Measurements from ENCODE around the gene SSMEM1. TPM values are rescaled to one million over a fixed set of nuclear protein-coding genes. Genes with fewer than 3 reads are reported as not detected.

Gene SSMEM1, protein sequence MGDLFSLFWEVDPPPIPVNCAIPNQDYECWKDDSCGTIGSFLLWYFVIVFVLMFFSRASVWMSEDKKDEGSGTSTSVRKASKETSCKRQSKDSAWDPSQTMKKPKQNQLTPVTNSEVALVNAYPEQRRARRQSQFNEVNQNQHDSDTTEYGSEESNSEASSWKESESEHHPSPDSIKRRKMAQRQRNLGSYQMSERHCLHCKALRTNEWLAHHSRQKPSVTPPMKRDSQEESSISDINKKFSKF
- not detected for total RNA-seq
- 0.02 TPM for polyA plus RNA-seq
- long read RNA-seq, donor 1: 0 reads
- long read RNA-seq, donor 2: 0 reads
- long read RNA-seq, donor 3: 0 reads
- long read RNA-seq, donor 4: 0 reads
- long read RNA-seq, donor 5: 0 reads
- long read RNA-seq, donor 6: 0 reads
- long read RNA-seq, donor 7: 0 reads
- long read RNA-seq, donor 8: 0 reads
- long read RNA-seq, donor 9: 0 reads
- long read RNA-seq, donor 10: 0 reads

DNA sequence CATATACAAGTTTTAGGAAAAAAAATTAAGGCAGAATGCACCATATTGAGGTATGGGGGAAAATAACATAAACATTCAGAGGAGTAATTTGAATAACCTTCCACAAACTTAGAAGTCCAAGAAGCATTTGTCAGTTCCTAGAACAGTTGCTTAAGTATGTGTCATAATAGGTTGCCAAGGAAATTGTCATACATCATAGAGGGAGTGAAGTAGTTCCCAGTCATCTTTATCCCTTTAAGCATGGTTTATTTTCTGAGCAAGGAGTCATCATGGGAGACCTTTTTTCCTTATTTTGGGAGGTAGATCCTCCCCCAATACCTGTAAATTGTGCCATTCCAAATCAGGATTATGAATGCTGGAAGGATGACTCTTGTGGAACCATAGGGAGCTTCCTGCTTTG, at the start of gene SSMEM1:
Gene SSMEM1 (plus strand): TSS at position 219 of the 400 bp plus-strand sequence. CDS start 51 bp downstream, at position 270.
- Histone ChIP-seq H3K27ac (ENCODE audit: low read depth in 1 of 2, low read length in 1 of 2) (no peak within 1 kb of the TSS), H3K9me3 (ENCODE audit: control insufficient read depth in 2 of 2, insufficient read depth in 1 of 2, low read length in 1 of 2) (peaks cover 0 to 1% of the 10 kb centered on the region in 2 donors), H3K36me3 (ENCODE audit: control insufficient read depth in 2 of 2, insufficient read depth in 2 of 2, low read length in 1 of 2) (peaks cover 0 to 7% of the 10 kb centered on the region in 2 donors), H3K4me3 (ENCODE audit: low read length in 2 of 2) (no peak within 1 kb of the TSS), H3K27me3 (ENCODE audit: control insufficient read depth in 2 of 2, insufficient read depth in 1 of 2, low read length in 1 of 2) (no peaks in the 10 kb centered on the region), H3K4me1 (ENCODE audit: control insufficient read depth in 2 of 2, insufficient read depth in 2 of 2, low read length in 2 of 2) (peaks cover 5 to 8% of the 10 kb centered on the region in 2 donors)
- no peak for DNase-seq (ENCODE audit: low read depth in 6 of 9, low spot score in 9 of 9)

DNA sequence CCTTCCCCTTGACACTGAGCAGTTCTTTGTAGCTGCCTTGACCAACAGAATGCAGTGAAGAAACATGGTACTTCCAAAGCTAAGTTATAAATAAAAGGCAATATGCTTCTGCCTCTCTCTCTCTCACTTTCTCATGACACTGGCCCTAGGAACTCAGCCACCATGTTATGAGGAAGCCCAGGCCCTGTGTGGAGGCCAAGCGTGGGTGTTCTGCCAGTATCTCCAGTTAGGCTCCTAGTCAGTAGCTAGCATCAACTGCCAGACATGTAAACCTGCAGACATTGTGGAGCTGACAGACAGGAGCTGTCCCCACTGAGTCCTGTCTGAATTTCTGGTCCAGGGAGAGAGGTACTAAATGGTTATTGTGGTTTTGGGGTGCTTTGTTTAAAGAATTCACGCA, 47.6 kb upstream of the SSMEM1 start:
- Histone ChIP-seq H3K4me1 (ENCODE audit: control insufficient read depth in 2 of 2, insufficient read depth in 2 of 2, low read length in 2 of 2) (no peaks in the 10 kb centered on the region), H3K27me3 (ENCODE audit: control insufficient read depth in 2 of 2, insufficient read depth in 1 of 2, low read length in 1 of 2) (peaks cover 0 to 2% of the 10 kb centered on the region in 2 donors), H3K4me3 (ENCODE audit: low read length in 2 of 2) (no peak overlapping the region), H3K27ac (ENCODE audit: low read depth in 1 of 2, low read length in 1 of 2) (no peak overlapping the region), H3K9me3 (ENCODE audit: control insufficient read depth in 2 of 2, insufficient read depth in 1 of 2, low read length in 1 of 2) (peaks cover 0 to 7% of the 10 kb centered on the region in 2 donors), H3K36me3 (ENCODE audit: control insufficient read depth in 2 of 2, insufficient read depth in 2 of 2, low read length in 1 of 2) (peaks cover 24 to 33% of the 10 kb centered on the region in 2 donors)
- 96% methylated on average over 2 of the region's 2 CpGs for WGBS
- no peak for DNase-seq (ENCODE audit: low read depth in 6 of 9, low spot score in 9 of 9)

DNA sequence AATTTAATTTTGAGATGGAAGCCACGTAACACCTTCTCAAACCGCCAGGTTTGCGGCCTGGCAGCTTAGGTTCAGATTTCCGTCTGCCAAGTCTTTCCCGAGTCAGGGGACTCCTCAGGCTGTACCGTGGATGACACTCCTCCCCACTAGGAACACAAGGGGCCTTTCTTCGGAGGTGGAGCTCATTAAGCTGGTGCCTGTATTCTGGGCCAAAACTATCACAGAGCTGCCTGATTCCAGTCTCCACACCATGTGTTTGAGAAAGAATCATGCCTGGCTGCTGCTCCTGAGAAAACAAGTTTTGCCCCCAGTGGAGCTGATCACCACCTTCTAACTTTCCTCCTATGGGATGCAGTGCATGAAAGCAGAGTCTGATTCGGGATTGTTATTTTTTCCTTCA, 47.2 kb upstream of the SSMEM1 start:
- DNase-seq (ENCODE audit: low read depth in 6 of 9, low spot score in 9 of 9): no peak
- peaks cover 24 to 33% of the 10 kb centered on the region in 2 donors for H3K36me3 ChIP-seq (ENCODE audit: control insufficient read depth in 2 of 2, insufficient read depth in 2 of 2, low read length in 1 of 2)
- H3K4me3 ChIP-seq (ENCODE audit: low read length in 2 of 2): no peak overlapping the region
- no peaks in the 10 kb centered on the region for H3K4me1 ChIP-seq (ENCODE audit: control insufficient read depth in 2 of 2, insufficient read depth in 2 of 2, low read length in 2 of 2)
- WGBS: 99% methylated on average over 8 of the region's 8 CpGs
- H3K9me3 ChIP-seq (ENCODE audit: control insufficient read depth in 2 of 2, insufficient read depth in 1 of 2, low read length in 1 of 2): peaks cover 0 to 7% of the 10 kb centered on the region in 2 donors
- no peak overlapping the region for H3K27ac ChIP-seq (ENCODE audit: low read depth in 1 of 2, low read length in 1 of 2)
- H3K27me3 ChIP-seq (ENCODE audit: control insufficient read depth in 2 of 2, insufficient read depth in 1 of 2, low read length in 1 of 2): no peaks in the 10 kb centered on the region

DNA sequence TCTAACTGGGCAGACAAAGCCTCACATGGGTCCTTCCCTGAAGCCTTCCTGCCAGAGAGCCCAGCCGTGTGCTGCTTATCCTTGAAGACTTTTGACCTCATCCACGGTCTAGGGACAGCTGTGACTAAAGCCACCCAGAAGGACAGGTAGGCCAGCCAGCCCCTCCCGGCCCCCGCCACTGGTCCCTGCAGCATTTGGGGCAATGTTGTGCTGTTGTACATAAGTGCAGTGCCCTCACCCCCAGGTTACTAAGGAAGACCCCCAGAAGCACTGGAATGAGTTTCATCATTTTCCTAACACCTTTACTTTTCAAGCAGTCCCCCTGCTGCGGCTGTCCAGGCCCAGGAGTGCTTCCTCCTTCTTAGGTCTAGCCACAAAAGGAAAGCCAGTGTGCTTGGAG, 45.5 kb upstream of the SSMEM1 start:
- H3K27me3 ChIP-seq (ENCODE audit: control insufficient read depth in 2 of 2, insufficient read depth in 1 of 2, low read length in 1 of 2): no peaks in the 10 kb centered on the region
- H3K4me1 ChIP-seq (ENCODE audit: control insufficient read depth in 2 of 2, insufficient read depth in 2 of 2, low read length in 2 of 2): no peaks in the 10 kb centered on the region
- no peak overlapping the region for H3K4me3 ChIP-seq (ENCODE audit: low read length in 2 of 2)
- H3K9me3 ChIP-seq (ENCODE audit: control insufficient read depth in 2 of 2, insufficient read depth in 1 of 2, low read length in 1 of 2): no peaks in the 10 kb centered on the region
- H3K36me3 ChIP-seq (ENCODE audit: control insufficient read depth in 2 of 2, insufficient read depth in 2 of 2, low read length in 1 of 2): peaks cover 24 to 33% of the 10 kb centered on the region in 2 donors
- 96% methylated on average over 5 of the region's 5 CpGs for WGBS
- H3K27ac ChIP-seq (ENCODE audit: low read depth in 1 of 2, low read length in 1 of 2): no peak overlapping the region
- no peak for DNase-seq (ENCODE audit: low read depth in 6 of 9, low spot score in 9 of 9)

DNA sequence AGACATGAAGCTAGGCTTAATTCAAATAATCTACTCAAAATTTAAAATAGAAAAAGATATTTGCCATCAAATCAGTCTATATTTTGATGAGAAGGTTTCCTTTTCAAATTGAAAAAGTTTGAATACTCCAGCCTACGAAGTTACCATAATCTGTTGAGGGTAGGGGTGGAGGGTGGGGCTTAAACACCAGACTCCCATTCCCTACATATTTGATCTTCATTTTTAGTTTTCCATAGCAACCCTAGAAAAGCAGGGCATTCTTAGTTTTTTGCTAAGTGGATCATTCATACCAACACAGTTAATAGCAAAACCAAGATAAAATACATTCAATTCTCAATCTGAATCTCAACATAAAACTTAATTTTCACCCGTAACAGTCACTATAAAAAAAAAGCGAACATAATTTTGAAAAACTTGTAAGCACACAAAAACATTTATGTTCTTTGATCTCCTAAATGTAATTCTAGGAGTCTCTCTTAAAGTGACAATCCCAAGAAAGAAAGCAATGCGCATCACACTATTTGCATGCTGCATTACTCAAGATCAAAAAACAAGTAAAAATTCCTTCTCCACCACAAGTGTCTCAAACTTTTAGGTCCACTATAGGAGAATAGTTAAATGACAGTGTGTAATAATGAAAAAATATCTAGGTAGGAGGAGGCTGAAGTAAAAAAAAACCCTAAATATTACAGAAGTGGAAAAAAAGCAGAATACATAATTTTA, 33.3 kb upstream of the SSMEM1 start:
- H3K27ac ChIP-seq (ENCODE audit: low read depth in 1 of 2, low read length in 1 of 2): no peak overlapping the region
- H3K9me3 ChIP-seq (ENCODE audit: control insufficient read depth in 2 of 2, insufficient read depth in 1 of 2, low read length in 1 of 2): no peaks in the 10 kb centered on the region
- H3K36me3 ChIP-seq (ENCODE audit: control insufficient read depth in 2 of 2, insufficient read depth in 2 of 2, low read length in 1 of 2): peaks cover 14 to 40% of the 10 kb centered on the region in 2 donors
- no peak for DNase-seq (ENCODE audit: low read depth in 6 of 9, low spot score in 9 of 9)
- no peaks in the 10 kb centered on the region for H3K27me3 ChIP-seq (ENCODE audit: control insufficient read depth in 2 of 2, insufficient read depth in 1 of 2, low read length in 1 of 2)
- WGBS: 99% methylated on average over 4 of the region's 4 CpGs
- H3K4me3 ChIP-seq (ENCODE audit: low read length in 2 of 2): no peak overlapping the region
- no peaks in the 10 kb centered on the region for H3K4me1 ChIP-seq (ENCODE audit: control insufficient read depth in 2 of 2, insufficient read depth in 2 of 2, low read length in 2 of 2)

DNA sequence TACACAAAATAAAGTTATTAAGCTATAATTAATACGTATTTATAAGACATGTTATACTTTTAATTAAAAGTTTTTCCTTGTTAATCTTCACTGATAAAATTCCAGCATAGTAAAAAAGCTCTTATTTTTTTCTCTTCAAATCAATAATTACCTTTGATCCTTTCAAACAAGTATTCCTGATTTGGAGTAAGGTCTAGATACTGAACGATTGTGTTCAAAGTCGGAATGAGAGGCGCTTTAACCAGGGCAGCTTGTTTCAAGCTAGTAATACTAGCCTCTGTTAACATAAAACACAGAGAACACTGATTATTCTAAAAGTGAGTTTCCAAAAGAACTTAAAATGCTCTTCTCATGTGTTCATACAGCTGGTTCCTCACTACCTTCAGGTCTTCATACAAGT, 29.4 kb upstream of the SSMEM1 start:
- Histone ChIP-seq H3K27ac (ENCODE audit: low read depth in 1 of 2, low read length in 1 of 2) (no peak overlapping the region), H3K9me3 (ENCODE audit: control insufficient read depth in 2 of 2, insufficient read depth in 1 of 2, low read length in 1 of 2) (no peaks in the 10 kb centered on the region), H3K4me3 (ENCODE audit: low read length in 2 of 2) (no peak overlapping the region), H3K27me3 (ENCODE audit: control insufficient read depth in 2 of 2, insufficient read depth in 1 of 2, low read length in 1 of 2) (no peaks in the 10 kb centered on the region), H3K36me3 (ENCODE audit: control insufficient read depth in 2 of 2, insufficient read depth in 2 of 2, low read length in 1 of 2) (peaks cover 11 to 44% of the 10 kb centered on the region in 2 donors), H3K4me1 (ENCODE audit: control insufficient read depth in 2 of 2, insufficient read depth in 2 of 2, low read length in 2 of 2) (no peaks in the 10 kb centered on the region)
- no peak for DNase-seq (ENCODE audit: low read depth in 6 of 9, low spot score in 9 of 9)
- 96% methylated on average over 4 of the region's 4 CpGs for WGBS

DNA sequence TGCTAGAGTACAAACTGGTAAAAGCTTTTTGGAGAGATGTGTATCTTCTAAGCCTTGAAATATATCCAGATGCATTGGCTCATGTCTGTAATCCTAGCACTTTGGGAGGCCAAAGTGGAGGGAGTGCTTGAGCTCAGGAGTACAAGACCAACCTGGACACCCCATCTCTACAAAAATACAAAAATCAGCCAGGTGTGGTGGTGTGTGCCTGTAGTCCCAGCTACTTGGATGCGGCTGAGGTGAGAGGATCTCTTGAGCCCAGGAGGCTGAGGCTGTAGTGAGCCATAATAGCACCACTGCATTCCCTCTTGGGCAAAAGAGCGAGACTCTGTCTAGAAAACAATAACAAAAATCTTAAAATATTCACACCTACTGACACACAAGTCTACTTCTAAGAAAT, 28.0 kb upstream of the SSMEM1 start:
- Histone ChIP-seq H3K27ac (ENCODE audit: low read depth in 1 of 2, low read length in 1 of 2) (no peak overlapping the region), H3K4me3 (ENCODE audit: low read length in 2 of 2) (no peak overlapping the region), H3K27me3 (ENCODE audit: control insufficient read depth in 2 of 2, insufficient read depth in 1 of 2, low read length in 1 of 2) (no peaks in the 10 kb centered on the region), H3K36me3 (ENCODE audit: control insufficient read depth in 2 of 2, insufficient read depth in 2 of 2, low read length in 1 of 2) (peaks cover 14 to 46% of the 10 kb centered on the region in 2 donors), H3K4me1 (ENCODE audit: control insufficient read depth in 2 of 2, insufficient read depth in 2 of 2, low read length in 2 of 2) (no peaks in the 10 kb centered on the region), H3K9me3 (ENCODE audit: control insufficient read depth in 2 of 2, insufficient read depth in 1 of 2, low read length in 1 of 2) (no peaks in the 10 kb centered on the region)
- no peak for DNase-seq (ENCODE audit: low read depth in 6 of 9, low spot score in 9 of 9)
- WGBS: 98% methylated on average over 2 of the region's 2 CpGs

DNA sequence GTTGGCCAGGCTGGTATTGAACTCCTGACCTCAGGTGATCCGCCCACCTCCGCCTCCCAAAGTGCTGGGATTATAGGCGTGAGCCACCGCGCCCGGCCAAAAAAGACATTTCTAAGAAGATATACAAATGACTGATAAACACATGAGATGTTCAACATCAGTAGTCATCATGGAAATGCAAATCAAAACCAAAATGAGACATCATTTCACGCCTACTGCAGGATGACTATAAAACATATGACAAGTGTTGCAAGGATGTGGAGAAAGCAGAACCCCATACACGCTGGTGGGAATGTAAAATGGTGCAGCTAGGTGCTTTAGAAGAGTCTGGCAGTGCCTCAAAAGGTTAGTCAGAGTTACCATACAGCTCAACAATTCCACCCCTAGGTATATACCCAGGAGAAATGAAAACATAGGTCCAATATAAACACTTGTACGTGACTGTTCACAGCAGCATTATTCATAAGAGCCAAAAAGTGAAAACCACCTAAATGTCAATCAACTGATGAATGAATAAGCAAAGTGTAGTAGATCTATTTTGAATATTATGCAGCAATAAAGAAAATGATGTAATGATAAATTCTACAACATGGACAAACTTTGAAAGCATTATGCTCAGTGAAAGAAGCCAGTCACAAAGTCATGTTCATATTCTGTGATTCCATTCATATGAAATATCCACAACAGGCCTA, 26.9 kb upstream of the SSMEM1 start:
- DNase-seq (ENCODE audit: low read depth in 6 of 9, low spot score in 9 of 9): no peak
- no peak overlapping the region for H3K27ac ChIP-seq (ENCODE audit: low read depth in 1 of 2, low read length in 1 of 2)
- no peaks in the 10 kb centered on the region for H3K4me1 ChIP-seq (ENCODE audit: control insufficient read depth in 2 of 2, insufficient read depth in 2 of 2, low read length in 2 of 2)
- H3K36me3 ChIP-seq (ENCODE audit: control insufficient read depth in 2 of 2, insufficient read depth in 2 of 2, low read length in 1 of 2): peaks cover 10 to 52% of the 10 kb centered on the region in 2 donors
- H3K9me3 ChIP-seq (ENCODE audit: control insufficient read depth in 2 of 2, insufficient read depth in 1 of 2, low read length in 1 of 2): no peaks in the 10 kb centered on the region
- H3K27me3 ChIP-seq (ENCODE audit: control insufficient read depth in 2 of 2, insufficient read depth in 1 of 2, low read length in 1 of 2): no peaks in the 10 kb centered on the region
- WGBS: 98% methylated on average over 9 of the region's 9 CpGs
- H3K4me3 ChIP-seq (ENCODE audit: low read length in 2 of 2): no peak overlapping the region

DNA sequence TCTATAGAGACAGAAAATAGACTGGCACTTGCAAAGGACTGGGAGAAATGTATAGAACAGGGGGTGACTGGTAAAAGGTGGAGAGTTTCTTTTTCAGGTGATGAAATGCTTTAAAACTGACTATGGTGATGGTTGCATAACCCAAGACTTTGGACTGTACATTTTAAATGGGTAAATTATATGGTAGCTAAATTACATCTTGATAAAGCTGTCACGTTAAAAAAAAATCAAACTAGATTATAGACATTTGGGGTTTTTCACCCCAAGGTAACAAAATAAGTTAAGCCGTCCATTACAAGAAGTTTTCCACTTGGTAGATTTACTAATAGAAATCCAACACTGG, 26.4 kb upstream of the SSMEM1 start:
- over 99% methylated on average over 2 of the region's 2 CpGs for WGBS
- no peak overlapping the region for H3K4me3 ChIP-seq (ENCODE audit: low read length in 2 of 2)
- H3K27ac ChIP-seq (ENCODE audit: low read depth in 1 of 2, low read length in 1 of 2): no peak overlapping the region
- H3K27me3 ChIP-seq (ENCODE audit: control insufficient read depth in 2 of 2, insufficient read depth in 1 of 2, low read length in 1 of 2): no peaks in the 10 kb centered on the region
- no peaks in the 10 kb centered on the region for H3K4me1 ChIP-seq (ENCODE audit: control insufficient read depth in 2 of 2, insufficient read depth in 2 of 2, low read length in 2 of 2)
- peaks cover 10 to 52% of the 10 kb centered on the region in 2 donors for H3K36me3 ChIP-seq (ENCODE audit: control insufficient read depth in 2 of 2, insufficient read depth in 2 of 2, low read length in 1 of 2)
- H3K9me3 ChIP-seq (ENCODE audit: control insufficient read depth in 2 of 2, insufficient read depth in 1 of 2, low read length in 1 of 2): no peaks in the 10 kb centered on the region
- DNase-seq (ENCODE audit: low read depth in 6 of 9, low spot score in 9 of 9): no peak
